NCI-H2029 treated with DMSO at 0.1 percent for 48 hours (cell line): ENCODE measurements around the gene CEMIP.

Experiments
- DNase-seq: peaks from one replicate; lab custom pipeline; 2025; lab: John Stamatoyannopoulos, UW

Gene CEMIP

DNA sequence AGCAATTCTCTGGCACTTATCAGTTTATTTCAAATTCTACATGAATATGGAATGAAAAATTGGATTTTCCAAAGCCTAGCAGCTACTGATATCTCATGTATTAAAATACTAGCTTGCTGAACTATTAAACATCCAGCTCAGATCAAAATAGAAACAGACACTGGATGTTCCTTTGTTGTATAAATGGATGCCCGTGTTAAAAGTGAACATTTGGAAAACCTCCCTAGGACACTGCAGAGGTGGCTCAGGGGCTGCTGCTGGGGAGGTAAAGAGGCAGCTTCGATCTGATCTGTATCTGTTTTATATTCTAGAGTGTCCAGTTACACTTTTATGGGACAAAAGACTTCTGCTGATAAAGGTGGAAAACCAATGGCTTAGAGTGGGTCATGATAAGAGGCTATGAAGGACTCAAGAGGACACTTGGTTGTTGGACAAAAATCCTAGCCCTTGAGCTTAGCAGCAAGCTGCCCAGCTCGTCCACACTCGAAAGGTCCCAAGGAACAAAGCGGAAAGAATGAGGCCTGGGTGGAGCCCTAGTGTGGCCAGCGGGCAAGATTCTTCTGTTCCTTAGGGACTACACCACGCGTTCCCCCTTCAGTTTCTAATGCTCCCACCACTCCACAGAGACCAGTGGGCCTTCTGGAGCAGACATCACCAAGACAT, 200.5 kb downstream of the CEMIP start:
- no peak for DNase-seq

DNA sequence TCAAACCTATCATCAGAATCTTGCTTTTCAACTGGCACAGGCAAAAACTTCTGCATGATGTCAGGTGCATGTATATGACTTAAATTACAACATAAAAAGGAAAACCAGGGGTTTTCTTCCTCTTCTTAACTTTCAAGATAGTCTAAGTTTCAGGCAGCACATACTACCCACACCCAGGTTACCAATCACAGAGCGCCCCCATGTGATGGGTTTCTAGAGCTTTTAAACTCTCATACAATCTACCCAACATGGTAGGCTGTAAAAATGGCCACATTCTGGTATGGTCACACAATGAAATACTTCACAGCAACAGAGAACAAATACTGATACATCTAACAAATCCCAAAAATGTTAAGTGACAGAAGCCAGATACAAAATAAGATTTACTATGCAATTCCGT, 203.0 kb downstream of the CEMIP start:
- no peak for DNase-seq

DNA sequence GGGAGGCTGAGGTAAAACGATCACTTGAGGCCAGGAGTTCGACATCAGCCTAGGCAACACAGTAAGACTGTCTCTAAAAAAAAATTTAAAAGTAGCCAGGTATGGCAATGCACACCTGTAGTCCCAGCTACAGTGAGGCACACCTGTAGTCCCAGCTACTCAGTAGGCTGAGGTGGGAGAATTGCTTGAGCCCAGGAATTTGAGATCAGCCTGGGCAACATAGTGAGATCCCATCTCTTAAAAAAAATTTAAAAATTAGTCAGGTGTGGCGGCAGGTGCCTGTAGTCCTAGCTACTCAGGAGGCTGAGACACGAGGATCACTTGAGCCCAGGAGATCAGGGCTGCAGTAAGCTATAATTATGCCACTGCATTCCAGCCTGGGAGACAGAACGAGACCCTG, 203.7 kb downstream of the CEMIP start:
- no peak for DNase-seq

DNA sequence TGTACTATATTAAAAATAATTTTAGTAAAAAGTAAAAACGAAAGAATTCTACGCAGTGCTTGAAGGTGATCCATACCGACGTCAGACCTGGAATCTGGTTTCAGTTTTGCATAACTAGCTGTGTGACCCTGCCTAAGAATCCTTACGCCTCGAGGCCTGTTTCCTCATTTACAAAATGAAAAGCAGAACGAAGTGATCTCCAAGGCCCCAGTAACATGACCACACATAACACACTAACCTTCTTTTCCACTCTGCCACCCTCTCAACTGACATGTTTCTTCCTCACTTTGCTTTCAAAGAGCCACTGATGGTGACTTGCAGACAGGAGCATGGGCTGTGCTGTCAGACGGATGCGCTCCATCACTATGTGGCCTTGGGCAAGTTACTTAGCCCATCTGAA, 205.7 kb downstream of the CEMIP start:
- no peak for DNase-seq

DNA sequence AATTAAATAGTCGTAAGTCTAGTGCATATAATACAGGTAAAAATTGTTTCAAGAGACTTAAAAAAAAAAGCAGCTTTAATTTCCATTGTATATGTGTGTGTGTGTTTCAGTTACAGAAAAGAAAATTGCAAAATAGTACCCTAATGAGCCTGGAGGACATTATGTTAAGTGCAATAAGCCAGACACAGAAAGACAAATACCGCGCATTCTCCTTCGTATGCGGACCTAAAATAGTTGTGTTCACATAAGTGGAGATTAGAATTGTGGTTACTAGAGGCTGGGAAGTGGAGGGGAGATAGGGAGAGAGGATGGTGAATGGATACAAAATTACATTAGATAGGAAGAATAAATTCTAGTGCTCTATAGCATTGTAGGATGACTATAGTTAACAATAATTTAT, 206.8 kb downstream of the CEMIP start:
- no peak for DNase-seq

DNA sequence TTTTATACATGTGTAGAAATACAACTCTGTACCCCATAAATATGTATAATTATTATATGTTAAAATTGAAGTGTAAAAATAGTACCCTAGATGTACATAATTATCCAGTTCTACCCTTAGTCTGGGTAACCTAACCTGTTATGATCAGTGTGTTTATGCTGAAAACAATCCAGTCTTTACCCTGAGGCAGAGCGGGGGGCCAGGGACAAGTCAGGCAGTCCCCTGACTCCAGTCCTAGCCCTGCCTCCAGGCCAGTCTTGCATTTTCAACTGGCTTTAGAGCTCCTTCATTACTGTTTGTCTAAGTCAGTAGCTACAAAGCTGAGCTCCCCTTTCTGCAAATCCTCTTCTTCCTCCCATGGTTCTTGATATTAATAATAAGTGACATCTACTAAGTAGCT, 207.3 kb downstream of the CEMIP start:
- DNase-seq: no peak

DNA sequence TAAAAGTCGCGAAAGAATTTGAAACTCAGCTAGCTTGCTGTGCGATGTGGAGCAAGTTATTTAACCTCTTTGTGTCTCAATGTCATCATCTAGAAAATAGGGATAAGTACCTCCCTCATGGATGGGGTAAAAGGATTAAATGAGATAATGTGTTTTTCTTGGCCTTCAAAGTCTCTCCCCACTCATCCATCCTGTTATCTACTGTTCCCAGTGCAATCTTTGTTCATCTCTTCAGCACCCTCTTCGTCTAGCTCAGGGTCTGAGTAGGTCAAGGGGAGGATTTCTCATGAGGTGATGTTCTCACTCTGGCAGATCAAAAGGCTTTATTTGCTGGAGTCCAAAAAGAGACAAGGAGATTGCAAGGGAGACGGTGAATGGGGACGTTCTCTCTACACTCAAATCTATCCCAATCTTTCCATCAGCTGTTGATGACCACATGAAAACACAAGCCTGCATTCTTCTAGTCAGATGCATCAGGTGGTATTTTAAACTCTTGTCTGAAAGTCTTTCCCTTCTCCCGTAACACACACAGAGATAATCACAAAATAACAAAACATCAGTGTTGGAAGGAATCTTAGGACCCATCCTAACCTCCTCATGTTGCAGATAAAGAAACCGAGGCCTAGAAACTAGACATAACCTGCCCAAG, 209.1 kb downstream of the CEMIP start:
- no peak for DNase-seq

DNA sequence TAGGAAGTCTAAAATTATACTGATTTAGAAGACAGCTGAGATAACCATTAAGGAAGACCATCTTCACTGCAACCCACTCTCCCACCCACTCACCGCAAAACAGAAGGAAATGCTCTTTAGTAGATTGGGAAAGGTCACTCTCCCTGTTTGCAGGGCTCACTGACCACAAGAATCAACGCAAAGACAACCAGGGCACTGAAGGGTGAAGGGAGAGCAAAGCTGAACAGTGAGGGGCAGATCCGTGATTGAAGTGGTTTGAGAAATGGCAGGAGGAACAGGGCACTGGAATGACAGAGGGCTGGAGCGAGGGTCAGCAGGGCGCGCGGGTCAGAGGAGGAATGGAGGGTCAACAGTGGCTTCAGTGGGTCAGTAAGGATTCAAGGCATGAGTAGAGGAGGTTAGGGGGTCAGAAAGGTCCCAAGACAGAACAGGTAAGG, 209.9 kb downstream of the CEMIP start:
- no peak for DNase-seq

DNA sequence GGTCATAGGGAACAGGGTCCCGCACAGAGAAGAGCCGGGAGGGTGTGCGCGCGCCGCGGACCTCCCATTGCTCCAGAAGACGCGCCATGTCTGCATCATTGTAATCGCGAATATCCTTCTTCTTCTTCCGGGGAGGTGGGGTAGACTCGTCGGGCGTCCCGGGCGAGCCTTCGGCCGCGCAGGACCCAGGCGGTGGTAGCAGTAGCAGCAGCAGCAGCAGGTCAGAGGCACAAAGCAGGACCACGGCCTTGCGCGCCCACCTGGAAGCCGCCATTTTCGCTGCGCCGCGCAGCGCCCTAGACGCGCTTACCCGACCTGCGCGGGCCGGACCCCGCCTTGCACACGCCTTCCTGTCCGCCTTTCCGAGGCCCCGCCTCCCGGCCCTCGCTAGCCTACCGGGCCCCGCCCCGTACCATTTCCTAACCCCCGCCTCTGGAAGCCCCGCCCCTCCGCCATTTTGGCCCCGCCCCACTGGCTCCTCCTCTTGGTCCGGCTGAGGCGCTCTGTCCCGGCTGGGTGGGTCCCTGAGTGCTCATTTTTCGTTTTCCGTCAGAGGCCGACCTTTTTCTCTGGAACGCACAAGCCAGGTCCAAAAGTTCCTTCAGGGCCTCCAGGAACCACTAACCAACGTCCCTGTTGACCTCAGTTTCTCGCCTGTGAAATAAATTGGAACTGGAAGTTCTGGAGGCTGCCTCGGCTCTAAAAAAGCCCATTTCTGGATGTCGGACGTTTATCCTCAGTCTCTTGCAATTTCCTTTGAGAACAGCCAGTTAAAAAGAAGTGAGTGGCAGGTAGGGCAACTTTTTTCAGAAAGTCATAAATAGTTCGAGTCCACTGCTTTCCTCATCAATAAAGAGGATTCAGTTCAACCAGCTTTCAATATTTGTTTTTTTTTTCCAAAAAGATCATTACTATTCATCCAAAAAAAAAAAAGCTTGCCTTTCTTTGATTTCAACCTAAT, 210.6 kb downstream of the CEMIP start, which contains the start of gene MESD:
MESD (minus strand) TSS at position 302 of the 961 bp plus-strand sequence; CDS start at position 274, 28 bp downstream.
- peak; percentile 48 for DNase-seq

DNA sequence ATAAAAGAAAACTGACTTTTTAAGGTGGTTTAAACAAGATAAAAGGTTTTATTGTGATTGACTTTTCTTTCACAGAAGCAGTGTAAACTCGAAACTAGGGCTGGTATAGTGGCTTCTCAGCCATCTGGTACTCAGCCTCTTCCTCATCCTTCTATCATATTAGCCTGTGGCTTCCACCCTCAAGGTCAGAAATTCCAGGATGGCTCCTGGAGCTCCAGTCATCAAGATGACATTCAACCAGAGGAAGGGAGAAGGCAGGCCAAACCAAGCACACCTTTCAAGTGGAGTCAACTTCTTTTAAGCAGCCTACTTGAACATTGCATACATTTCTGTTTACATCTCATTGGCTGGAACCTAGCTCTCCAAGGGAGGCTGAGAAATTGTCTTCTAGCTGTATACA, 211.8 kb downstream of the CEMIP start:
- no peak for DNase-seq

DNA sequence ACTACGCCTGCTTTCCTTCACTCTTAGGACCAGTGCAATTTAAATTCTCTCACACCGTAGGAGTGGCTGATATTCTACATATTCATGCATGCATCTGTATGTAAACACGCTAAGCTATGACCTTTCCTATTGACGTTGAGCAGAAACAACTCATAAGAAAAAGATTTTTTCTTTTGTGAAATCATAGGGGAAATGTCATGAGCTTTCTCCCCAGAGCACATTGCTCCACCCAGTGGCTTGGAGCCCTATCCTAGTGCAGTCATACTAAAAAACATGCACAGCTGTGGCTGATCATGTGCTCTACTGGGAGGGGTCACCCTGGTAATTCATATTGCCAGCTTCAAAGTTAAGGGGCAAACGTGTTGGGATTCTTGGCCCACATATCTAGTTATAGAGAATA, 212.3 kb downstream of the CEMIP start:
- DNase-seq: no peak

DNA sequence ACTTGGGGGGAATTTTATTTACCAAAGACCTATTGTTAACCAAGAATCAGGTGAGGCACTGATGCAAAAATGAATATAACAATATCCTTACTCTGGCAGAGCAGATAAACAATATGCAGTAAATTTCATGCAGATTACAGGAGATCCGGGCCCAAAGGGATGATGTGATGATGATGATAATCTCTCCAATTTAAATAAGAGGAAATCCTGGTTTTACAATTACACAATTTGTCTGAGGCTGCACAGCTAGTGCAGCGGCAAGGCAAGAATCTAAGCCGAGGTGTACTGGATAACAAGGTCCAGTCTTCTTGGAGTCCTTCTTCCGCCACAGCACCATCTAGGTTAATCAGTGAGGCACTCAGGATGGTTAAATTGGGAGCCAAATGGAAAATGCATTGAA, 212.8 kb downstream of the CEMIP start:
- DNase-seq: no peak

DNA sequence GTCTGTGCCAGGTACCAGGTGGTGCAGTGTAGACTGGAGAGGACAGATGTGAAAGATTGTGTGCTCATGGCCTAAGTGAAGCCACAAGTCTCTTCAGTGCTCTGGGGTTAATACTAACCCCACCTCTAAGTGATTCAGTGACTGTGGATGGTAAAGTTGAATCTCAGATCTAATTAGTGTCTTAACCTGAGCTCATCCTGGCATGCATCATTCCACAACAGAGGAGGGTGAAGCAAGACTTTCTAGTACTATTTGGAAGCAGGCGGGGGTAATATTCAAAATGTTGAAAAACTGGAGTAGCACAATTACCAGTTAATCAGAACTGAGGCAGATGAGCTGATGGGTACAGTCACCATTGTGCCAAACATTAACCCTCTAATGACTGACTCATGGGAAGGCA, 213.3 kb downstream of the CEMIP start:
- DNase-seq: no peak

DNA sequence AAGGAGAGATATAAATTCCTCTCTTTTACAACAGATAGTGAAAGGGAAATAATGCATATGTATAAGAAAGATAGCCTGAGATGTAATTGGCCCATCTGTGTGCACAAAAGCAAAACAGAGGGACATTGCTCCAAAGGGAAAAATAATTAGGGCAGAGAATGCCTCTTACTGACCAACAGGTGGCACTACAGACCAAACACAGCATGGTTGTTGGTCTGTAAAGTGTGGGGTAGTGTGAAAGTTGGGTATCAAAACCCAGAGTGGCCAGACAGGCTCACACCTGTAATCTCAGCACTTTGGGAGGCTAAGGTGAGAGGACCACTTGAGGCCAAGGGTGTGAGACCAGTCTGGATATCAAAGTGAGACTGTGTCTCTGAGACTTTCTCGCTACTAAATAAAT, 217.1 kb downstream of the CEMIP start:
- DNase-seq: no peak

DNA sequence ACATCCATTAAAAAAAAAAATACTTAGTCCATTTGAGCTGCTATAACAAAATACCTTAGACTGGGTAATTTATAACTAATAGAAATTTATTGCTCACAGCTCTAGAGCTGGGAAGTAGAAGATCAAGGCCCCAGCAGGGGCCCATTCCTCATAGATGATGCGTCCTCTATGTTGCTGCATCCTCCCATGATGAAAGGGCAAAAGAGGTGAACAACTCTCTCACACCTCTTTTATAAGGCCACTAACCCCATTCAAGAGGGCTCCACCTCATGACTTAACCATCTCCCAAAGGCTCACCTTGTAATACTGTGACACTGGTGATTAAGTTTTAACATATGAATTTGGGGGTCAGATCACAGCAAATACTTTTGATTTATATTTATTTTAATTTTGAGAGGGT, 218.5 kb downstream of the CEMIP start:
- DNase-seq: no peak

DNA sequence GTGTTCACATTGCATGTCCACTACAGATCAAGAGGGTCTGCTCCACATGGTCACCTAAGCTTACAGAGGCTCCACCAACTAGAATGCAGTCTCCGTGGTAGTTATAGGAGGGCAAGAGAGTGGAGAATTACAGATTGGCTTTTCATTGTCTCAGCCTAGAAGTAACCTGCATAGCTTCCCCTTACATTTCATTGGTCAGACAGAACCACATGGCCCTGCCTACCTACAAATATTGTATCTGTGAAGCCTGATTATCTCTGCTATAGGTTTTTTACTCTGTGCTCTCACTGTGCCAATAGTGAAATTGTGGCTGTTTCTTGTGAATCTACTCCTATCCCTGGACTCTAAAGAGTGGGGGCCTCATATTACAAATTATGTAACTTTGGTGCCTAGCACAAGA, 219.1 kb downstream of the CEMIP start:
- no peak for DNase-seq

DNA sequence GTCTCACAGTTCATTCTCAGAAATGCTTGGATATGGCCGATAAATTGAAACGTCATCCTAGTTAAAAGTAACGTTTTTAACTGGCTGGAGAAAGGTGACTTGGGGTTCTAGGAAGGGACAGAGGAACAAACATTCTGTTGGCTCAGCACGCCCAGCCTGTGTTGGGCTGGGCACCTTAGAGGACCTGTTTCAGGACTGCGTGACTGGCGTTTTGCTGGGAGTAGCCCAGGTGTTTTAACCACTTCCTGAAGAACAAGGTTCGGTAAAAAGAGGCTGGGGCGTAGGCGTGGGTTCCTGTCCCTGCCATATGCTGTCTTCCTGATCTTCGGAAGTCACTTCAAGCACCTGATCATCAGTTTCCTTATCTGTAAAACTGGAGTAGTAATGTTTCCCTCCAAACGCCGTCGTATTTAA, 220.5 kb downstream of the CEMIP start:
- no peak for DNase-seq

DNA sequence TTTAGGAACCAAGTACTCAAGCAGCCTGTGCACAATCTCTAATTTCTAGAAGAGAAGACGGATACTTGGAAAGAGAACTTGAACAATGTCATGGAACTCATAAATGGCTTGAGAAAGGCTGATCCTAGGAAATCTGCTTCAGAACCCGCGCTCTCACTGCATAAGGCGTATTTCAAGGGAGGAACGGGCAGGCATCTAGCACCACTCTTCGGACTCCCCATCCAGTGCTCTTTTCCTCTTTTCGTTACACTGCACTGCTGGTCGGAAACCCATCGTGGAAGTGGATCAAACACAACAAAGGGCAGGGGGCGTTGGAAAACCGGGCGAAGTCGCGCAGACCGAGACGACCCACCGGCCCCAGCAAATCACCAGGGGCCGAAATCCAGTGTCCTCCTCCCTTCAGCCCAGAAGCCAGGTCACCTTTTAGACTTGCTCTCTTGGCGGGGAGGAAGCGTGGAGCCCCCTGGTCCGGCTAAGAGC, 221.0 kb downstream of the CEMIP start:
- DNase-seq: no peak

DNA sequence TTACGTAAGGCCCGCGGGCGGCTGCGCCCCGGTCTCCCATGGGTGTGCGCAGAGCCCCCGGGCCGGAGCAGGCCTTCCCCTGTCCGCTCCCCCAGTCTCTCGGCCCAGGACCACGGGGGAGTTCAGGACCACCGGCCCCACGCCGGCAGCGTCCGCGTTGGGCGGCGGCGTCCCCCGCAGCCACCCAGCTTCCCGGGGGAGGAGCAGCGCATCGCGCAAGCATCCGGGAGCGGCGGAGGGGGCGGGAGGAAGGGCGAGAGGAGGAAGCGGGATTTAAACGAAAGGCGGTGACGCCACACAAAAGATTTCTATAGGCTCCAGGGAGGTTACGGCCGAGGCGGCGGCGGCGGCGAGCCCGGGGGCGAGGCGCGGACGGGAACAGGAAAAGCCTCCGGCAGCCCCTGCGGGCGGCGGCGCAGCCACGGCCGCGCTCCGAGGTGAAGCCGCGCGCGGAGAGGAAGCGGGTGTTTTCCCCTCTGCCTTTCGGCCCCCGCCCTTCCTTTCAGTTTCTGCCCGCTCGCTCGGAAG, 221.5 kb downstream of the CEMIP start, which contains the start of gene TLNRD1:
TLNRD1 (plus strand) TSS at position 300 of the 528 bp plus-strand sequence. CDS start 1,349 bp downstream, outside the sequence.
- peak; percentile 33 for DNase-seq
